SIG-M5 (cell line): ENCODE measurements around the gene CMSS1.
A peak's percentile ranks its signal among the peaks of the same experiment; 100 is the strongest.

Source experiments
- DNase-seq: peaks from one replicate; lab custom pipeline; 2025; lab: John Stamatoyannopoulos, UW

CMSS1 gene

DNA sequence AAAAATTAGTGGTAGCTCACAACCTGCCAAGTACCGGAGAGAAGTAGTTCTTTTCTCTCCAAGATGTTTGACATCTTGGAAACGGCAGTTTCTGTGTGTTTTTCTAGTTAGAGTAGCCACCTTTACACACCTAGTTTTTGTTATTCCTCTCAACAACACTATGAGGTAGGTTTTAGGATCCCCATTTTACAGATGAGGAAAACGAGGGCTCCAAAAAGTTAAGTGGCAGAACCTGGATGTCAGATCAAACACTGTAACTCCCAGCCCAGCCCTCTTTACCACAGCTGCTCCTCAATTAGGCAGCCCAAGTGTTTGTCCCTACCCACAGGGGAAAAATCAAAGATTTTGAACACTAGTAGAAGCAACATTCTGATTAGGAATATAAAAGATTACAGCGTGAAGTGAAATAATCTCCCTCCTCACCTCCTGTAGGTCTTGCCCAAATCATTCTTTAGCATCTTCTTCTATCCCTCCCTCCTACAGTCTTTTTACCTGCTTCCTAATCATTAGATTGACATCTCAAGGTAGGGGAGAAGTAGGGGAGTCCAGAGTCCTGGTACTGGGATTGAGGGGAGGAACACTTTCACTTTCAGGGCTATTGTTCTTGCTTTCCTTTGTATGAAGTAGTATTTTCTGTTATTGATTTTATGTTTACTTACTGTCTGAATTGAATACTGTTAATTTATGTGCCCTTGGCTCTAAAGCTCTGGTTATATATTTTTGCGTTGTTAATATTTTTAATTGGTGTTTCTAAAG lies 142.6 kb downstream of the CMSS1 start:
- DNase-seq, result no peak

DNA sequence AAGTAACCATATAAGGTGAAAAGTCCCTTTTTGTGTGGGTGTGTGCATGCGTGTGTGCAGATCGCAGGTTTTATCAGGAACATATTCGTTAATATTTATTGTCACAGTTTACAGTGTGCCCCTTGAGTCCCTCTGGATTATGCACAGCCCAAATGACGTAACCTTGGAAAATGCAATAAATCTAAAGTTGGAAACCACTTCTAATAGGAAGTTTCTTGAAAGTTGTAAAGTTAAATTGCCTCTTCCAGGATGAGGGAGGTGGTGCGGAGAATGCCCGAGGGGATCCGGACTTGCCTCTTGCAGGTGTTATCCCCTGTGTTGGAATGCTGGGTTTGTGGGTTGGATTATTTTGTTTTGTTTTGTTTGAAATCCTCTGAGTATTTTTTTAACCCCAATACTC lies 143.3 kb downstream of the CMSS1 start:
- no peak for DNase-seq

DNA sequence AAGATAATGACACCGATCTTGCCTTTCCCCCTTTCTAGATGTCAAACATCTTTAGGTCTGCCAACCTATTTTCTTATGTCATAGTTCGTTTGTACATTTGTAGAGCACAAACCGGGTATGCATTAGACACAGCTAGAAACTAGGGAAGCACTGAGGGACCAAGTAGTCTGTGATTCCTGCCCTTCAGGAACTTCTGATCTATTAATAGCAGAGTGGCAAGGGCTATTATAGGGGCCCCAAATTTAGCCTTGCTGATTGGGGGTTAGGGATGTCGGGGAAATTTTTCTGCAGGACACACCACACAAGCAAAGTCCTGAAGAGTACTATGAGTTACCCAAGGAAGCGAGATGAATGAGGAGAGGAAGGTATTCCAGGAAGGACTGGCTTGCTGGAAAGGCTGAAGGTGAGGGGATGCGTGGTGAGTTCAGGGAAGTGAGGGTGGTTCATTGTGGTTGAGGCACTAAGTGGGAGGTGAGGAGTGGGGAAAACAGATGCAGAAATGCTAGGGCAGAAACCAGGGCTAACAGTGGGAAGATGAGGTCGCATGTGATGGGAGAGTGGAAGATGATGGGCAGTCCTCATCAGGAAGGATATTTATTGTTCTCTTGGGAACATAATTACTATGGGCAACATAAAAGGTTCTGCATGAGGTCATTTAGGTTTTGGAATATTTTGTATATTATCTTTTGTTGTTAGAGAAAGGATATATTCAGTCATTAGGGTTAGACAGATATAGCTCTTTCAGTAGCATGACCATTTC lies 144.3 kb downstream of the CMSS1 start:
- no peak for DNase-seq

DNA sequence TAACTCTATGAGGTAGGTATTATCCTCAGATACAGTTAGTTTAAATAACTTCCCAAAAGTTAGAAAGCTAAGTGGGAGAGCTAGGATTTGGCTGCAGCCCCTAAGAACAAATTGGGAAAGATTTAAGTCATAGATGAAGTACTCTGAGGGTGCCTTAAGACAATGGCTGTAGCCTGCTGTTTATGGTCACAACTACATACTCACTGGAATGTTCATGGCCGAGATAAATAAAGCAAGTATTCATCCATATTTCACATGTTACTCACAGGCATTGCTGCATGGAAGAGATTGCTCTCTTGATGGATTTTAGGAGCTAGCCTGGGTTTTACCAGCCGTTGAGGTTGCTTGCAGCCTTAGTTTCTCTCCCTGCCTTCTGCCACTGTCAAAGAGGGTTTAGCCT lies 145.0 kb downstream of the CMSS1 start:
- no peak for DNase-seq

DNA sequence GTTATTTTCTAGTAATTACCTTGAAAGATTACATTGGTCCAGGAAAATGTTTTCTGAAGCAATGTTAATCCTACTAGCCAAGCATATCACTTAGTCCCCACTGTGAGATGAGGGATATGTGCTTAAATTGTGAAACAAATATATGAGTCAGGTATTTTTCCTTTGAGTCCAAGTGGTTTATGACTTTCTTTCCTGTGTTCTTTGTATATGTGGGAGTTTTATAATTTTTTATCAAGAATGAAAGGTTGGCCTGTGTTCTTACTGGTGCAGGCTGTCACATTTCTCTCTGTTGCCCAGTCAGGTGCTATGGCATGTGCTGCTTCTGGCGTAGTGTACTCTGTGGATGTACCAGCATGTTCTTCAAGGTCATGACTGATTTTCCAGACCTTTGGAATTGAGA lies 147.4 kb downstream of the CMSS1 start:
- no peak for DNase-seq

DNA sequence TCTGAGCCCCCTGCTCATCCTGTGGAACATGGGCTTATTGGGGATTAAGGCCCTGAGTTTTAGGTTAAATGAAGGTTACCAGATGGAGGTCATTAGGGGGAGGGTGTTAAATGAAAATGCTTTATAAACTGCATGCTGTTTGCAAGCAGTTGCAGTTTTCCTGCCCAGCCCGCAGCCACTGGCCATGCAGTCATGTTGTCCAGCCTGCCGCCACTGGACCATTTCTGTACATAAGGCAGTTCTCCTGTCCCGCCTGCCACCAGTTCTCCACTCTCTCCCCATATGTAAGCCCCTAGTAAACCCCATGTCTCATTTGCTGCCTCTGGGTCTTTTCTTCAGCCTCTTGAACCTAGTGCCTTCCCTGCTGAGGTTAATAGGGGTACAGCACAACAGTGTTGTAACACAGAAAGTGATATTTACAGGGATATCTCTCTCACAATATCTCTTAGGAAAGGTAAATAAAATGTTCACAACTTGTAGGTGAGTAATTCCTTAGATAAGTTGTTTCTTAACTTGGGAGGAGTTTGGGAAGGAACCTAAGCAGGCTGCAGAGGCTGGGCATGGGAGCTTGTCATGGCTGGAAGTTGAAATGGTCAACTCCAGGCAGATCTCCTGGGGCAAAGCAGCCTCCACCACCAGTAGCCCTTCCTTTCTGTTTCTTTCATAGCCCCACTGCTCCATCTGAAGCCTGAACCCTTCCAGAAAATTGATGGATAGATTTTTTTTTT lies 148.2 kb downstream of the CMSS1 start:
- no peak for DNase-seq

DNA sequence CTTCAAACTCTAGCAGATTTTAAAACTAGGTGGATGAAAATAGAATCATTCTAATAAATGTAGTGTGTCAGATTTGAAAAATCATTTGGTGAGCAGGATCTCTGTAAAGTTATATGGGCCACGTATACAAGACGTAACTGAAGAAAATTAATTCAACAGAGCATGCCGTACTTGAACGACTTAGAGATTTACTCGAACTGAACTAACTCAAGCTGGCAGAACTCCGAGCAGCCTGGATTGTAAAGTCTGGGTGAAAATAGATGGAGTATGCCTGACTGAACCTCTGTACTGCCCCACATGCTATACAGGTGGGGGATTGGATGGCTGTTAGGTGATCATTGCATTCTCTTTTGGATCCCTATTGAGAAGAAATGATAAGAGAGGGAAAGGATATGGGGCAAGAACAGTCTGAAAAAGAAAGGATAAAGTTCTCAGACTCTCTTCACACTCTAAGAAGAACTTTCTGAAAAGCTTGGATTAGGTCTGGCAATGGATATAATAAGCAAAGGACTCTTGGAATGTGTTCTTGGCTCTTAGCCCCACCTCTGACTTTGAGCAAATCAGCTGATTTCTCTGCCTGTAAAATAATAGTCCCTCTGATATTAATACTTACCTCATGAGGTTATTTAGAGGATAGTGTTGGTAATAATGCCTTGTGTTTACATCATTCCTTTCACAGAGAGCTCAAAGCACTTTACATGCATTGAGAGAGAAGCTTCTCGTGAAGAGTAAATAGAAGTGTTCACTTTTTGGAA lies 149.2 kb downstream of the CMSS1 start:
- DNase-seq, result no peak

DNA sequence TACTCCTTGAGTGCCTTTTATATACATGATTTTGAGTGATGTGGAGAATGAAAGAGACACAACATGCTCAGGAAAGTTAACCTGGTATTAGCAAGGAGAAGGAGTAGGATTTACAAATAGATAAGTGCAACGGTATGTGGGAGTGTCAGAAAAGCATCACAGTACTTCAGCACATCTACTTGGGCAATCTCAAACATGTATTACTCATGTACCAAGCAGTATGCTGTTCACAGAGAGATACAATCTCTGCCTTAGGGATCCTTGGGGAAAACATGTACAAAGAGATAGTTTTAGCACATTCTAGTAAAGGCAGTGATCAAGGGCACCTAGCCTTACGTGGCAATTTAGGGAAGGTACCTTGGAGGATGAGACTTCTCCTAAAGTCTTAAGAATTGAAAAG lies 150.1 kb downstream of the CMSS1 start:
- DNase-seq, result no peak

DNA sequence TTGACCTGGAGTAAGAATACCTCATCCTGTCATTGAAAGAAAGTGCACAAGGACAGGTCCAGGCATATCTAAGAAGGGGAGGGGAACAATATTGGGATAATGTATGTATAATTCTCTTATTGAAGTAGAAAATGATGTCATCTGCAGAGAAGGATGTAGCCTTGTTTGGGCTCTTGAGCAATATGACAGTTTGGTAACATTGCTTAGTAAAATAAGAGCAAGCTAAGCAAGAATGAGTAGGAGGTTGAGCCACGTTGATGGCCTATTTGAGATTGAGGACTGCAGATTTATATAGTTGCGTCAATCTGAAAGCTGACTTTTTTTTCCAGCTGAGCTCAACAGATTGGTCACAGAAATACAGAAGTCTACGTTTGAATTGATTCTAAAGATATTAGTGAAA lies 151.5 kb downstream of the CMSS1 start:
- peak; percentile 32 for DNase-seq

DNA sequence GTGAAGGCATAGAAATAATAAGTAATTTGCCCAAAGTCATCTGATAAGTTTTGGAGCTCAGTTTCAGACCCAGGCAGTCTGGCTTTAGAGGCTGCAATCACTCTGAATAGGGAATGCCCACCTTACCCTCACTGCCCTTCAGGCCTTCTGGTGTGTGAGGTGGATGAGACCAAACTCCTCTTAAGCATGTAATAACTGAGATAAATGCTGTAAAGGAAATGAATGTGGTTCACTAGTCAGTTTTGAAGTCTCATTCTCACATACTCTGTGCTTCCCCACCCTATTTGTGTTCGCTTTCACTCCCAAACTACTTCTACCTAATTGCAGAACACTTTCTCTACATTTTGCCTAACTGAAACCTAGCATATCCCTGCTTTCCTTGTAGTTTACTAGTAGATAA lies 152.5 kb downstream of the CMSS1 start:
- DNase-seq, result no peak

DNA sequence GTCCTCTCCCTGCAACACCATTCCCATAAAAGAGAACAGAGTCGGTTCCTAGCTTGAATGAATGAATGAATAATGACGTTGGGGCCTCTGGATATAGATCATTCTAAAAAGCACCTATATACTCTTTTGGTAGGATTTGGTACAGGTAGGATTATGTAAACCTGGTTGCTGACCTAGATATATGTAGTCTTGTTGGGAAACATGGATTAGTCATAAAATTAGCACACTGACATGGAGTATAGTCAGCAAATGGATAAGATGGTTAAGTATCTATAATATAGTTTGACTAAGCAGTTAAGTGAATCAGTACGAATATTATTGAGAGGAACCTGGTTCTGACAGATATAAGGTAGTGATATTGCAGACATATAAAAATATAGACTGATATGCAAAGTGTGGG lies 154.1 kb downstream of the CMSS1 start:
- no peak for DNase-seq

DNA sequence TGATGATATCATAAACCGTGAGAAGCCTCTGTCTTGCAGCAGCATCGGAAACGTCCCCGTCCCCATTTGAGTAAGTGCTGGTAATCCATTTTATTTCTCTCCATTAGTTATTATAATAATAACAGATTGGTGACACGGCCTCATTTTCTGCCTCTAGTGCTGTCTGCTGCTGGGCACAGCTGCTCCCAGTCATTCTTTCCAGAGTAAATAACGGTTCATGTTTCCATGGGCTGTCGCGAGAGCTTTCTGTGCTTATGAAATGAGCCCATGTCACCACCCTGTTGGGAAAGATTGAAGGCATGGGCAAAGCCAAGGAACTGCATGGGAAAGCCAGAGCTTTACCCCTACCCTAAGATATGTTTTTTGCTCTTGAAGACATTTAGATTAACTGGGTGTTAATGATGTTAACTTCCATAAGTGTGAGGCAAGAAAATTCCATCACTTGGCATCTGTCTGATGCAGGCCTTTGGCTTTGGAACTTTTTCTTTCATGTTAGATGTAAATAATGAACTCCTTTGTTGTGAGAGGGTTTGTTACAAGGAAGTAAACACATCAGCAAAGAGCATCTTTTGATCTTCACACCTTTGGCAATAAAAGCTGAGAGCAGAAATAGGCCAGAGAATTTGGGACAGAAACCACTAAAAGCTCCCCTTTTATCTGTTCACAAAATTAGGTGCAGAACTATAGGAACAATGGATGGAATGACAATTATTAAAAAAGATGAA lies 154.9 kb downstream of the CMSS1 start:
- no peak for DNase-seq

DNA sequence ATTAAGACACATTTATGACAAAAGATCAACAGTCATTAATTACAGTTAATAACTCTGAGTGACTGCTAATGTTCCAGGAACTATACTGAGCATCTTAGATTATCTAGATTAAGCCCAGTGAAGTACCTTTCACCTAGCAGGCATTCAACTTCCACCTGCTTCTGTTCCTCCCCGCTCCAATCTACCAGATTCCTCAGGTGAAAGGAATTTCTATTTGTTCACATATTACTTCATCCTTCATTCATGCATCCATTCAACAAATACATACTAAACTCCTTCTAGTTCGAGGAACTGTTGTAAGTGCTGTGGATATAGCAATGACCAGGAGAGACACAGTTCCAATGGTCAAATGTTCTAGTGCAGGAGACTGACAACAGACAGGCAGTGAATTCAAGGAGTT lies 157.3 kb downstream of the CMSS1 start:
- no peak for DNase-seq

DNA sequence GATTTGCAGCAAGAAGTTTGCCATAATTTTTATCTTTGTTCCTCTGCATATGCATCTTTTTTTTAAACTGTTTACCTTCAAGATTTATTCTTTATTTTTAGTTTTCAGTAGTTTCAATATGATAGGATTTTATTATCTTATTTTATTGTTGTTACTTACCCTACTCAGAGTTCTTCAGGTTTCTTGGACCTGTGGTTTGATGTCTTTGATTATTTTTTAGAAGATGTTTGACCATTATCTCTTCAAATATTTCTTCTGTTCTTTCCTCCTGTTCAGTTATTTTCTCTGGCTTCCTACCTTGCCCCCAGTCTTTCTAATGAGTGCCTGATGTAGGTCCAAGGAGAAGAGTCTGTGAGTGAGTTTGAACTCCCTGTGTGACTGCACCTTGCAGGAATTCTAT lies 158.9 kb downstream of the CMSS1 start:
- DNase-seq, result no peak

DNA sequence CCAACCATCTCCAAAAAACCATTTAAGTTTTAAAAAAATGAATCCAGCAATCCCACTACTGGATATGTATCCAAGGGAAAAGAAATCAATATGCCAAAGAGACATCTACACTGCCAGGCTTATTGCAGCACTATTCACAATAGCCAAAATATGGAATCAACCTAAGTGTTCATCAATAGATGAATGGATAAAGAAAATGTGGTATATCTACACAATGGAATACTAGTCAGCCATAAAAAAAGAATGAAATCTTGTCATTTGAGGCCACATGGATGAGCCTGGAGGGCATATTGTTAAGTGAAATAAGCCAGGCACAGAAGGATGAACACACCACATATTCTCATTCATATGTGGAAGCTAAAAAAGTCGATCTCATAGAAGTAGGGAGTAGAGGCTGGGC lies 160.6 kb downstream of the CMSS1 start:
- no peak for DNase-seq

DNA sequence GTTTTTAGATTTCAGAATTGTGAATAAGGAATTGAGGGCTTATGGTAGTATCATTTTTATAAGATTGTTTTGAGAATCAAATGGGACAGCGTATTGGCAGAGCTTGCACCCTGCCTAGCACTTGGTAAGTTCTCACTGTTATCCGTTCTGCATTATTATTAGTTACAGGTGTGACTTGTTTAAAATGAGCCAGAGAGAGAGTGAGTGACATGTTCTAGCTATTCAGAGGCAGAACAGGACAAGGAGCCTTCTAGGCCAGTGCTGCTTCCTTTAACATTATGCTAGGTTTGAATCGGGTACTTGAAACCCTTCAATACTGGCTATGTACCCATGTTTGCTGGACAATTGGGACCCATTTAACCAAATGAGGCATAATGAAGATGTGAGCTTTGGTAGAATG lies 162.9 kb downstream of the CMSS1 start:
- DNase-seq, result no peak

DNA sequence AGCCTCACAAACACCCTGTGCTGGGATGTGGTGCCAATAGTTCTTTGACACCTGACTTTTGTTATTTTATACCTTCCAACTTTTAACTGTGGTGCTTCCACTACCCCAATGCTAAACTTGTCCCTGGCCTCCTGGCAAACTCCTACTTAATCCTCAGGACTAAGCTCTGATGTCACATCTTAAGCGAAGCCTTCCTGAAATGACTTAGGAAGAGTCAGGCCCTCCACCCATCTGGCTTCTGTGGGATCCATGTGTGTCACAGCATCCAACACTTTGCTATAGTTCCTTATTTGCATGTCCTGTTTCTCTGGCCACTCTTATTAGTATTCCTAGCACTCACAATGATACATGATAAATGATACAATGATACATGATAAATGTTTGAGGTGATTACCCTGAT lies 163.5 kb downstream of the CMSS1 start:
- DNase-seq, result no peak

DNA sequence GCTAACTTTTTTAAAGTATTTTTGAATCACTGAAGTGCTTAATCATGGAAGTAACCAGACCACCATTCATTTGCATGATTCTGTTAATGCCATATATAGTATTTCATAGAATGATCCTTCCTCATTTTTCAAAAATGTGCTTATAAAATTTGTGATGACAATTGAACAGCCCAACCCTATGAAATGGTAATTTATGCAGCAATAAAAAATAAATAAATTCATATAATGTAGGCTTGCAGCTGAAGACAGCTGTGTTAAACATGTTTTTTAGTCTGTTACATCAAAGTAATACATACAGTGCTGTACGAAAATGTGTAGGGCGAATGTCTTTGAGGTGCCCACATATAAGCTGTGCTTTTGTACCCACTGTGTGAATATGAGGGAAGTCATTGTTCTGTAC lies 165.0 kb downstream of the CMSS1 start:
- no peak for DNase-seq

DNA sequence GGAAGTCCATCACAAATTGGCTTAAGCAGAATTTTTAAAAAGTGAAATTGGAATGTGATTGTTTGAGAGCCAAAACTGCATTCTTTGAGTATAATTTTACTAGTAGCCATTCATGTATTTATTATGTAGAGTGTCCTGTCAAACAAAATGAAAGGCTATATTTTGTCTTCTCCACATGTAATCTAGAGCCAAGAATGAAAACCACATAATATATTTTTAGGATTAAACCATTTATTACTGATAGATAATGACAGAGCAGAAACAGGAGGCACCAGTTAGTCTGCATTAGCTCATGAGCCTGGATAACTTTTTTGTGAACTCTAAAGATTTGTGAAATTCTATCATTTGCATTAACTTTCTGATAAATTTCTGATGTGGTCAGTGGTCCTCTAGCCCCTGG lies 166.5 kb downstream of the CMSS1 start:
- DNase-seq, result no peak

DNA sequence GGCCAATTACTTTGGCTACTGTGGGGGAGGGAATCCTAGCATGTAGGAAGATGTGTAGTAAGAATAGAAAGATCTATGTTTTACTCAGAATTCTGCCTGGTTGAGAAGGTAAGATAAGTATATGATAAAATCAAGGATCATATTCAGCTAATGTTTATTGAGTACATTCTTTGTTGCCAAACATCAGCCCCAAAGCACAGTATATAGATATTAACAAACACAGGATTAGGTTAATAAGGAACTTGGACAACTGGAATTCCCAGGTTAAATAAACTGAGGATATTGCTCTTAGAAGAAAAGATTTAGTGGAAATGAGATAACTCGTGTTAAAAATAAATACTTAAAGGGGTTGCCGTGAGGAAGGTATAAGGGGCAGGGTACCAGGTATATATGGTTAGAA lies 167.0 kb downstream of the CMSS1 start:
- no peak for DNase-seq

DNA sequence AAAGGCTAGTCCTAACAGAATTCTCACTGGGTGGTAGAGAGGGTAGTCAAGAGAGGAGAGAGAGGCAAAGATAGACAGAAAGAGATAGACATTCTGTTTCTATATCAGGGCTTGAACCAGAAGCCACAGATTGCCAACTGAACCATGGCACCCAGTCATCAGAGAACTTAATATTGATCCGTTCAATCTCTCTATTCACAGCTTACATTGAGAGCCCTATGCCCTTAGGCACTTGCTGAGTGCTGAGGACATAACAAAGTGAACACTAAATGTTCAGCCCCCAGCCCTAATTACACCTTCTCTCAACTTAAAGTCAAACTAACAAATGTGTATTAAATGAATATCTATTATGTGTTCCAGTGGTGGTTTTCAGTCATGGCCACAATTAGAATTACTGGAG lies 172.5 kb downstream of the CMSS1 start:
- no peak for DNase-seq

DNA sequence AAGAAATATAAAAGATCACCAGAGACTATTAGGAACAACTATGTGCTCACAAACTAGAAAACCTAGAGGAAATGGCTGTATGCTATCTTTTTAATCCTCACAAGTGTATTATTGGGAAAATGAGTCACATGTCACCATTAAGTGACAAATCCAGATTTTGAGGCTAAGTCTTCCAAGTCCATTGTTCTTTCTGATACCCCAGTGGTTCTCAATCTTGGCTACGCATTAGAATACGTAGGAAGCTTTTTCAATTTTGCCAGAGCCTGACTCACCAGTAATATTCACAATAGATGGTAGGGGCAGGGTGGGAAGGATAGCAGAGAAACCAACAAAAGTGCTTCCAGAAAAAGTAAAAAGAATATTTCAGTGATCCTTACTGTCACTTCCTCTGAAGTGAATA lies 179.6 kb downstream of the CMSS1 start:
- DNase-seq, result no peak
